HG03139 (cell line): ENCODE measurements around the gene ATXN2.
"Not testable (repeated sequence)": the region's sequence is repeated elsewhere in the genome, so short reads cannot be mapped to it uniquely, and the experiment has no call there.

Experiments
- ATAC-seq: cut with Tn5 transposase; IDR thresholded peaks from one replicate; pipeline ENCODE4 v1.9.1; 2021; ENCODE audit not compliant: unreplicated experiment

Gene ATXN2

DNA sequence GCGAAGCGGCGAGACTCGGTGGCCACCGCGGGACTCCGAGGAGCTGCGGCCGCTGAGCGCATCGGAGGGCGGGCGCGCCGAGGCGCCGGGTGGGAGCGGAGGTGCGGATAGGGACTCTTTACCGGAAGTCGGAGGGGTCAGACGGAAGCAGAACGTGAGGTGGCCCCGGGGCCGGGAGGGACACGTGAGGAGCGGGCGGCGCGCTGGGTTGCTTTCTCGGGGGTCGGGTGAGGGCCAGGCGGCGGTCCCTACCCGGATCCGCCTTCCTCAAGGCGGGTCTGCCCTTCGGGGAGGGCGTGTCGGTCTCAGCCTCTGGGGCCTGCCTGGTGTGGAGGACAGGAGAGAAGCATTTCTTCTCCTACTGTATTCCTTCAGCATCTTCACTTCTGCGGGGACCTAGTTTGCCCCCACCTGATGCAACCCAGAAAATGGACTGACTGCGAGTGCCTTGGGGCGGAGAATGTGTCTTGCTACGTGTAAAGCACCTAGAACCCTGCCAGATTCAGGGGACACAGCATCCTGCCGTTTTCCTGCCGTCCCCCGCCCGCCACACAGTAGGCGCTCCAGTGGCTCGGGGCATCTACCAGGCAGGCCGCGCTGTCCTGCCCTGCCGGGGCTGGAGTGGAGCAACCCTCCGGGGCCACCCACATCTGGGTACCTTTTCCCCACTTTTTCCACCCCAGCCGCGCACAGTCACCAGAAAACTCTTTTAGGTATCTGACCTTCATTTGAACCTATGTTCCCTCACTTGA, 514 bp upstream of the ATXN2 start:
- peak; percentile 67 for ATAC-seq

DNA sequence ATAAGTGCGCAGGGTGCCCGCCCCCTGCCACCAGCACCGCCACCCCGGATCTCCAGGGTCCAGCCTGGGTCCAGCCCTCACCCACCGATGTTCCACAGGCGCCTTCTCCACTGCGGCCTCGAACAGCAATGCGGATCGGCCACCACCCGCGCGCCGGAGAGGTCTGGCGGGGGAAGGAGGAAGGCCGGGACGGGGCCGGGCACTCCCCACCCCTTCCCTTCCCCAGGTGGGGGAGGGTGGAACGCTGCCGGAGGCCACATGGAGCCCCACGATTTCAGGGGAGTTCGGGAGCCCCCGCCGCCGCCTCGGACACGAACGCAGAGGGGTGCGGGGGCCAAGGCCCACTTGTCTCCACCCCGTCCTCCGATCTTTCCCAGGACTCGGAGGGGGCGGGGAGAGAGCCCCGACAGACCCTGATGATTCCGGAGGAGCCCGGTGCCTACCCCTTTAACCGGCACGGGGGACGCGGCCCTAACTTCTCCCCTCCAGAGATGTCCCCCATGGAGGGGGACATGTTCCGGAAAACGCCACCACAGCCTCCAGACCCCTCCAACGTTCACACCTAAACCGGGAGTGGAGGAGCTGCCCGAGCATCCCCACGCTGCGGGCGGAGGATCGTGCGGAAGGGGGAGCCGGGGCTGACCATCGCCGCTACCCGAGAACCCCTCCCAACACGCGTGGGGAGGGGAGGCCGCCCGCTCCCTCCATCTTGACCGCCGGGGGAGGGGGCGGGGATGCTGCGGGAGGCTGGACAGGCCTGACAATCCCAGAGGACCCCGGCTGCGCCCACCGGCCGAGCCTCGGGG, 1.1 kb downstream of the ATXN2 start:
- ATAC-seq = no peak

DNA sequence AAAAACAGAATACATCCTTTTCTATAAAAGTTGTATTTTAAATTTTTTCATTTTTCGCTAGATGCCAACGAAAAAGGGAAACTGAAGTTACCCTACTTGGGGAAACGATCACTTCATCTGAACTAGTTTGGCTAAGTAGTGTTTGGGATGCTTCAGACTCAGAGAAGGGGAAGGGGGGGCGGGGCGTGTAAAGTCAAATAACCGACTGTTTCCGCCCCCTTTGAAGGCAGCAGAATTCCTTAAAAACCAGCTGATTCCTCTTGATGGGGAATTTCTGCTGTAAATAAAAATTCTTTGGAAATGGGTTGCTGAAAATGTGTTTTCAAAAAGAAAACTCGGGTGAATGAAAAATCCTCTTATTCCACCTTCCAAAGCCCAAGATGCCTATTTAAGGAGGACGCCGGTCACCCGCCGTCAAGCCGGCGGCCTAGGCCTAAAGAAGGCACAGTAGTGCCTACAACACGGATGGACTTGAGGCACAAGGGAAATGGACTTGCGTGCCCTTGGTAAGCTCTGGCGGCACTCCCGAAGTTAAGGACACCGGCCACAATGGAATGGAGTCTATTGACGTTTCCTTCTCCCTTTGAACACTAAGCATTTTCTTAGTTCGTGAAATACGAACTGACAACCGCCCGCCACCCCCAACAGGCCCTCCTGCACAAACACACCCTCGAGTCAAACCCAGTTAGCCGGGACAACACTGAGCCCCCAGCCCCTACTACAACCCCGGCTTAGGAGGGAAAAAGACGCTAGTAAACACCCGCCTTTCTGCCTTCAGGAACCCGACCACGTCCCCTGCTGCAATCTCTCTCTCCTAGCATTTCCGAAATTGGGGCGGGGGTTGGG, 1.9 kb downstream of the ATXN2 start:
- no peak for ATAC-seq

DNA sequence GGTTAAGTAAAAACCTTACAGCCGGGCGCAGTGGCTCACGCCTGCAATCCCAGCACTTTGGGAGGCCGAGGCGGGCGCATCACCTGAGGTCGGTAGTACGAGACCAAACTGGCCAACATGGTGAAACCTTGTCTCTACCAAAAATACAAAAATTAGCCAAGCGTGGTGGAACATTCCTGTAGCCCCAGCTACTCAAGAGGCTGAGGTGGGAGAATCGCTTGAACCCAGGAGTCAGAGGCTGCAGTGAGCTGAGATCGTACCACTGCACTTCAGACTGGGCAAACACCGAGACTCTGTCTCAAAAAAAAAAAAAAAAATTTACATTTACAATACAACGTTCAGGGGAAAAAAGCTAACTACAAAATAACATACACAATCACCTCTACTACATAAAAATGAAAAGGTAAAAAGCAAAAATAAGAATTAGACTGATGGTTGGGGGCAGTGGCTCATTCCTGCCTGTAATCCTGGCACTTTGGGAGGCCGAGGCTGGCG, 3.7 kb downstream of the ATXN2 start:
- ATAC-seq = not testable (repeated sequence)

DNA sequence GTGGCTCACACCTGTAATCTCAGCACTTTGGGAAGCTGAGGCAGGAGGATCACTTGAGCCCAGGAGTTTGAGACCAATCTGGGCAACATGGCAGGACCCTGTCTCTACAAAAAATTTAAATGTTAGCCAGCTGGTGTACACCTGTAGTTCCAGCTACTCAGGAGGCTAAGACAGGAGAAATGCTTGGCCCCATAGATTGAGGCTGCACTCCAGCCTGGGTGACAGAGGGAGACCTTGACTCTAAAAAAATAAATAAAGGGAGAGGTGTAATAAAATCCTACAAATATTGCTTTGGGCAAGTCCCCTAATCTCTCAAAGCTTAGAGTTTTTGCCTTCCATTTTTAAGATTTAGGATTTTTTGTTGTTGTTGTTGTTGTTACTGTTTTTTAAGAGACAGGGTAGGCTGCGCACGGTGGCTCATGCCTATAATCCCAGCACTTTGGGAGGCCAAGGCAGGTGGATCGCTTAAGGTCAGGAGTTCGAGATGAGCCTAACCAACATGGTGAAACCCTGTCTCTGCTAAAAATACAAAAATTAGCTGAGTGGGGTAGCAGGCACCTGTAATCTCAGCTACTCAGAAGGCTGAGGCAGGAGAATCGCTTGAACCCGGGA, 7.6 kb downstream of the ATXN2 start:
- not testable (repeated sequence) for ATAC-seq

DNA sequence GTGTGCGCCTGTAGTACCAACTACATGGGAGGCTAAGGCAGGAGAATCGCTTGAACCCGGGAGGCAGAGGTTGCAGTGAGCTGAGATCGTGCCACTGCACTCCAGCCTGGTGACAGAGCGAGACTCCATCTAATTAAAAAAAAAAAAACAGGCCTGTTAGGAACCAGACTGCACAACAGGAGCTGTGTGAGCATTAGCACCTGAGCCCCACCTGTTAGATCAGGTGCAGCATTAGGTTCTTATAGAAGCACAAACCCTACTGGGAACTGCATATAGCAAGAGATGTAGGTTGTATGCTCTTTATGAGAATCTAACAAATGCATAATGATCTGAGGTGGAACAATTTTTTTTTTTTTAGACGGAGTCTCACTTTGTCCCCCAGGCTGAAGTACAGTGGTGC, 8.6 kb downstream of the ATXN2 start:
- no peak for ATAC-seq

DNA sequence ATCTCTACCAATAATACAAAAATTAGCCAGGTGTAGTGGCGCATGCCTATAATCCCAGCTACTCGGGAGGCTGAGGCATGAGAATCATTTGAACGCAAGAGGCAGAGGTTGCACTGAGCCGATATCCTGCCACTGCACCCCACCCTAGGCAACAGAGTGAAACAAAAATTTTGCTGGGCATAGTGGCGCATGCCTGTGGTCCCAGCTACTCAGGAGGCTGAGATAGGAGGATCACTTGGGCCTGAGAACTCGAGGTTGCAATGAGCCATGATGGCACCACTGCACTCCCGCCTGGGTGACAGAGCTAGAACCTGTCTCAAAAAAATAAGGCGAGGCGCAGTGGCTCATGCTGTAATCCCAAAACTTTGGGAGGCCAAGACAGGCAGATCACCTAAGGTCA, 9.5 kb downstream of the ATXN2 start:
- ATAC-seq = no peak

DNA sequence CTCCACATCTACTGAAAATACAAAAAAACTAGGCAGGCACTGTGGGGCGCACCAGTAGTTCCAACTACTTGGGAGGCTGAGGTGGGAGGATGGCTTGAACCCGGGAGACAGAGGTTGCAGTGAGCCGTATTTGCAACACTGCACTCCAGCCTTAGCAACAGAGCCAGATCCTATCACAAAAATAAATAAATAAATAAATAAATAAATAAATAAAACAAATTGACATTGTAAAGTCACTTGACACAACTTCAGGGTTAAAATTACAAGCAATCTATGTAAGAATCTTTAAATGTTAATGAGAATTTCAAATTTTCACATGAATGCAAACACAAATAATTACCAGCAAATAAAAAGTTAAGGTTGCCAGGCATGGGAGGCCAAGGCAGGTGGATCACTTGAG, 11.1 kb downstream of the ATXN2 start:
- no peak for ATAC-seq

DNA sequence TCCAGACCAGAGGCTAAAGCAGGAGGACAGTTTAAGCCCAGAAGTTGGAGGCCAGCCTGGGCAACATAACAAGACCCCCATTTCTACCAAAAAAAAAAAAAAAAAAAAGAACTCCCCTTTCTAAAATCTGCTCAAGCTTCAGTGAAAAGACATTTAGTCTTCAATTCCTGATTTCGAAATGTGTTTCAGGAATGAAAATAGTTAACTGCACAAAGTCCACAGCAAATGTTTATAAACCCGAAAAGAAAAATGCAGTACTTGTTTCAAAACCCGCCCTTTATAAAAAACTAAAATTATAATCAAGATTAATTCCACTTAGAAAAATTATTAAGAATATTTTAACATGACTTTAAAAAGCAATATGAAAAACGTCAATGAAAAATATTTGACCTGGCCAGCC, 12.1 kb downstream of the ATXN2 start:
- ATAC-seq = no peak

DNA sequence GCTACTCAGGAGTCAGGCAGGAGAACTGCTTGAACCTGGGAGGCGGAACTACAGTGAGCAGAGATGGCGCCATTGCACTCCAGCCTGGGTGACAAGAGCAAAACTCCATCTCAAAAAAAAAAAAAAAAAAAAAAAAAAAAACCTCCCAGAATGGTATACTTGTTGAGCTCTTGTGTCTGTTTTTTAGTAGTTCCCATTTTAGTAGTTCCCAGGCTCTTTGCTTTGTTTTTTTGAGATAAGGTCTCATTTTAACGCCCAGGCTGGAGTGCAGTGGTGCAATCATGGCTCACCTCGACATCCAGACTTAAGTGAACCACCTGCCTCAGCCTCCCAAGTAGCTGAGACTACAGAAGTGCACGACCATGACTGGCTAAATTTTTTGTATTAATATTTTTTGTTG, 13.4 kb downstream of the ATXN2 start:
- no peak for ATAC-seq

DNA sequence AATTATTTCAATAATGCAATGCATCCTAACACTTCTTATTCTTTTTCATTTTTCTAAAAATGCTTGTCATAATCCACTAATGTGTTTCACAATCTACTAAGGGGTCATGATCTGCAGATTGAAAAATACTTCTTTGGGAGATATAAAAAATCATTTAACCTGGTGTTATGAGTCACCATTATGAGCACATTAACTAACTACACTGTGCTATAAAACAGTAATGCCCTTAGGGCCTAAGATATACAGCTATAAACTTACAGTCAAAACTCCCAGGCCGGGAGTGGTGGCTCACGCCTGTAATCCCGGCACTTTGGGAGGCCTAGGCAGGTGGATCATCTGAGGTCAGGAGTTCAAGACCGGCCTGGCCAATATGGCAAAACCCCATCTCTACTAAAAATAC, 14.2 kb downstream of the ATXN2 start:
- ATAC-seq = no peak

DNA sequence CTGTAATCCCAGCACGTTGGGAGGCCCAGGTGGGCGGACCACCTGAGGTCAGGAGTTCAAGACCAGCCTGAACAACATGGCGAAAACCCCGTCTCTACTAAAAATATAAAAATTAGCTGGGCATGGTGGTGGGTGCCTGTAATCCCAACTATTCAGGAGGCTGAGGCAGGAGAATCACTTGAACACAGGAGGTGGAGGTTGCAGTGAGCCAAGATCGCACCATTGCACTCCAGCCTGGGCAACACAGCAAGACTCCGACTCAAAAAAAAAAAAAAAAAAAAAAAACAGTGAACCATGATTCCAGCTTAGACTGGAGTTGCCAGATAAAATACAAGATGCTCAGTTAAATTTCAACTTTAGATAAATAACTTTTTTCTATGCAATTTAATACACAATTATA, 15.6 kb downstream of the ATXN2 start:
- ATAC-seq = not testable (repeated sequence)

DNA sequence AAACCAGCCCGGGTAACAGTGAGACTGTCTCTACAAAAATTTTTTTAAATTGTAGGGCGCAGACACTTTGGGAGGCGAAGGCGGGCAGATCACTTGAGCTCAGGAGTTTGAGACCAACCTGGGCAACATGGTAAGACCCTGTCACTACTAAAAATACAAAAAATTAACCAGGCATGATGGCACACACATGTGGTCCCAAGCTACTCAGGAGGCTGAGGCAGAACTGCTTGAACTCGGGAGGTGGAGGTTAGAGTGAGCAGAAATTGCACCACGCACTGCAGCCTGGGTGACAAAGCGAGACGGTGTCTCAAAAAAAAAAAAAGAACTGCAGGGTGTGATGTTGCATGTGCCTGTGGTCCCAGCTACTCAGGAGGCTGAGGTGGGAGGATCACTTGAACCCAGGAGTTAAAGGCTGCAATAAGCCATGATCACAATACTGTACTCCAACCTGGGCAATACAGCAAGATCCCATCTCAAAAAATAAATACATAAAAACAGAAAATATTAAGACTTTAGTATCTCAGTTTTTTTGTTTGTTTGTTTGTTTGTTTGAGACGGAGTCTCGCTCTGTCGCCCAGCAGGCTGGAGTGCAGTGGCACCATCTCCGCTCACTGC, 16.9 kb downstream of the ATXN2 start:
- no peak for ATAC-seq

DNA sequence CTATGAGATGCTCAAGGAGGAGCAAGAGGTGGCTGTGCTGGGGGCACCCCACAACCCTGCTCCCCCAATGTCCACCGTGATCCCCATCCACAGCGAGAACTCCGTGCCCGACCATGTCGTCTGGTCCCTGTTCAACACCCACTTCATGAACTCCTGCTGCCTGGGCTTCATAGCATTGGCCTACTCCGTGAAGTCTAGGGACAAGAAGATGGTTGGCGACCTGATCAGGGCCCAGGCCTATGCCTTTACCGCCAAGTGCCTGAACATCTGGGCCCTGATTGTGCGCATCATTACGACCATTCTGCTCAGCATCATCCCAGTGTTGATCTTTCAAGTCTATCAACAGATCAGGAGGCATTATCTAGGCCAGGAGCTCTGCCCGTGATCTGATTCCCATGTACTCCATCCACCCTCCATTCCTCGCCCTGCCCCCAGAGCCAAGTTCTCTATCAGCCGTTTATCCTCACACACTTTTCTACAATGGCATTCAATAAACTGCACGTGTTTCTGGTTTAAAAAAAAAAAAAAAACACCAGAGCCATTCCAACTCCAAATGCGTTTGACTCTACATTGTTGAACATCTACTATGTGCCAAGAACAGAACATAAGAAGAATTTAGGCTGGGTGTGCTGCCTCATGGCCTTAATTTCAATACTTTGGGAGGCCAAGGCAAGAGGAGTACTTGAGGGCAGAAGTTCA, 17.5 kb downstream of the ATXN2 start:
- no peak for ATAC-seq

DNA sequence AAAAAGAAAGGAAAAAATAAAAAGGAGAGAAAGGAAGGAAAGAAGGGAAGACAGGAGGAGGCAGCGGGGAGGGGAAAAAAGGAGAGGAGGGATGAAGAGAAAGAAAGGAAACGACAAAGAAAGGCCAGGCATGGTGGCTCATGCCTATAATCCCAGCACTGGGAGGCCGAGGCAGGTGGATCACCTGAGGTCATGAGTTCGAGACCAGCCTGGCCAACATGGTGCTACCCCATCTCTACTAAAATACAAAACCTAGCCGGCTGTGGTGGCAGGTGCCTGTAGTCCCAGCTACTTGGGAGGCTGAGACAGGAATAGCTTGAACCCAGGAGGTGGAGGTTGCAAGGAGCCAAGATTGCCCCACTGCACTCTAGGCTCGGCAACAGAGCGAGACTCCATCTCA, 18.4 kb downstream of the ATXN2 start:
- no peak for ATAC-seq

DNA sequence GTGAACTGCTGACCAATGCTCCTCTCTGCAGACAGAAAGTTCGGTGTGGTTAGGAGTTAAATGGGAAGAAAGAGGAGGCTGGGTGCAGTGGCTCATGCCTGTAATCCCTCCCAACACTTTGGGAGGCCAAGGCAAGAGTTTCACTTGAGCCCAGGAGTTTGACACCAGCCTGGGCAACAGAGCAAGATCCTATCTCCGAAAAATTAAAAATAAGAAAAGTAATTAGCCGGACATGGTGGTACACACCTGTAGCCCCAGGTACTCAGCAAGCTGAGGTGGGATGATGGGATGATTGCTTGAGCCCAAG, 19.0 kb downstream of the ATXN2 start:
- ATAC-seq = no peak

DNA sequence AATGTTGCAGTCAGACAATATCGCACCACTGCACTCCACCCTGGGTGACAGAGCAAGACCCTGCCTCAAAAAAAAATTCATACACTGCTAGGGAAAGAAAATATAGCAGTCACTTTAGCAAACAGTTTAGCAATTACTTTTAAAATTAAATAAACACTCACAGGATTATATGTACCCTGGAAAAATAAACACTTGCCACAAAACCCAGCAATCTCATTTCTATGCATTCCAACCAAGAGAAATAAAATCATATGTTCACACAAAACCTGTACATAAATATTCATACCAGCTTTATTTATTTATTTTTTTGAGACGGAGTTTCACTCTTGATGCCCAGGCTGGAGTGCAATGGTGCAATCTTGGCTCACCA, 20.2 kb downstream of the ATXN2 start:
- no peak for ATAC-seq

DNA sequence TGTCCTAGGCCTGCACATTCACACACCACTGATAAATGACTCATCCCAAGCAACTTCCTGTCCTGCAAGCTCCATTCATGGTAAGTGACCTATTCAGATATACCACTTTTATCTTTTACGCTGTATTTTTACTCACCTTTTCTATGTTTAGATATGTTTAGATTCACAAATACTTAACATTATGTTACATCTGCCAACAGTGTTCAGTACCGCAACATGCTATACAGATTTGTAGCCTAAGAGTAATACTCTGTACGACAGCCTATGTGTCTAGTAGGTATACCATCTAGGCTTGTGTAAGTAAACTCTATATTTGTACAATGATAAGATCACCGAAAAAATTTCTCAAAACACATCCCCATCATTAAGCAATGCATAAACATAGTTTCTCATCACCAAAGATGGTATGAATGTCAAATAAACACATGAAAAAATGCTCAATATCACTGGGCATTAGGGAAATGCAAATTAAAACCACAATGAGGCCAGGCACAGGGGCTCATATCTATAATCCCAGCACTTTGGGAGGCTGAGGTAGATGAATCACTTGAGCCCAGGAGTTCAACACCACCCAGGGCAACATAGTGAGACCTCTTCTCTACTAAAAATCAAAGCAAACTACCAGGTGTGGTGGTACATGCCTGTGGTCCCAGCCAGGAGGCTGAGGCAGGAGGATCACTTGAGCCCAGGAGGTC, 20.7 kb downstream of the ATXN2 start:
- no peak for ATAC-seq

DNA sequence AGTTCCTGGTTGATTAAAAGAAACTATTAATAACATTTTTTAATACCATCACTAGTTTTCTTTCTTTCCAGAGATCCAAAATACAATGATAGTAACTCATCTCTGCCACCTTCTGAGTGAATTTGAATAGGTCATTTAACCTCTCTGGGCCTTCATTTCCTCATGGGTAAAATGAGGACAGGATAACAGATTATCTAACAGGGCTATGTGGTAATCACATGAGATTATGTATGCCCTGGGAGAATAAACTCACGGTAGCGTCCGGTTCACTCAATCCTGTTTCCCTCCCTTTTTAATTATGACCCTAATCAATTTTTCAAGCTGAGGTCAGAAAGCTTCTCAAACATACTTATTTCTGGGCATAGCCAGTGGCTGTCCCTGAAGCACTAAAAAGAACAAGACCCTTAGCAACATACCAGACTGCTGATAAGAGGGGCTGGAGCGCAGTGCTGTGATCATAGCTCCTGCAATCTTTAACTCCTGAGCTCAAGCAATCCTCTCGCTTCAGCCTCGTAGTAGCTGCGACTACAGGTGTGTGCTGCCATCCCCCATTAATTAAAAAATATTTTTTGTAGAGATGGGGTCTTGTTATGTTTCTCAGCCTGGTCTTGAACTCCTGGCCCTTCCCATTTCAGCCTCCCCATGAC, 24.2 kb downstream of the ATXN2 start:
- ATAC-seq = no peak
